Cardiac muscle cell (in vitro differentiated cells and primary cell): Measurements from ENCODE around the gene ZNRF3. TPM values are rescaled to one million over a fixed set of nuclear protein-coding genes. Genes with fewer than 3 reads are reported as not detected.

ENCODE experiments used
- DNase-seq, 2 donors: peaks; one replicate each; pipeline versions ENCODE4 v3.0.0 to v3.0.0-alpha.2; 2010 to 2017; ENCODE audit warnings: low read depth in 1 of 2, low spot score in 1 of 2
- H3K27ac ChIP-seq: fragments of 200-600 bp; sonication (generic); 2 replicates; pipeline ENCODE4 v1.5.1; 2016
- H3K27me3 ChIP-seq: fragments of 200-600 bp; sonication (generic); 2 replicates; pipeline ENCODE4 v1.6.0; 2016; ENCODE audit warnings: control low read depth
- H3K36me3 ChIP-seq: fragments of 200-600 bp; sonication (generic); 2 replicates; pipeline ENCODE4 v1.5.1; 2016; ENCODE audit warnings: control low read depth
- H3K4me1 ChIP-seq: fragments of 200-600 bp; sonication (generic); 2 replicates; pipeline ENCODE4 v1.8.1; 2017; ENCODE audit warnings: low read depth, mild to moderate bottlenecking, mixed run types
- H3K4me3 ChIP-seq: fragments of 200-600 bp; sonication (generic); 2 replicates; pipeline ENCODE4 v1.5.1; 2016; ENCODE audit warnings: mild to moderate bottlenecking
- H3K9me3 ChIP-seq: fragments of 200-600 bp; sonication (generic); 2 replicates; pipeline ENCODE4 v1.5.1; 2017; ENCODE audit warnings: low read depth, mild to moderate bottlenecking, control low read depth
- polyA plus RNA-seq: library from polyadenylated mRNA; unstranded; fragments of >200 nt; fragmentation: Nextera tagmentation; extraction: Ambion mirVana; gene quantifications from 2 replicates; pipeline ENCODE4 v1.2.1, GENCODE V29; 2016
- total RNA-seq: library from RNA; depleted of rRNA; stranded (reverse); fragments of >200 nt; gene quantifications from 2 replicates; pipeline ENCODE4 v1.2.3, GENCODE V29; 2016
- TF ChIP-seq, protein P1 (sequence below): IDR thresholded peaks from 2 replicates; pipeline ENCODE4 v1.5.1; 2012; ENCODE audit warnings: low read depth, mild to moderate bottlenecking, low read length

Gene ZNRF3
- total and polyA plus RNA-seq, 2 experiments from 2014 or later = 23.8 to 40.4 TPM

DNA sequence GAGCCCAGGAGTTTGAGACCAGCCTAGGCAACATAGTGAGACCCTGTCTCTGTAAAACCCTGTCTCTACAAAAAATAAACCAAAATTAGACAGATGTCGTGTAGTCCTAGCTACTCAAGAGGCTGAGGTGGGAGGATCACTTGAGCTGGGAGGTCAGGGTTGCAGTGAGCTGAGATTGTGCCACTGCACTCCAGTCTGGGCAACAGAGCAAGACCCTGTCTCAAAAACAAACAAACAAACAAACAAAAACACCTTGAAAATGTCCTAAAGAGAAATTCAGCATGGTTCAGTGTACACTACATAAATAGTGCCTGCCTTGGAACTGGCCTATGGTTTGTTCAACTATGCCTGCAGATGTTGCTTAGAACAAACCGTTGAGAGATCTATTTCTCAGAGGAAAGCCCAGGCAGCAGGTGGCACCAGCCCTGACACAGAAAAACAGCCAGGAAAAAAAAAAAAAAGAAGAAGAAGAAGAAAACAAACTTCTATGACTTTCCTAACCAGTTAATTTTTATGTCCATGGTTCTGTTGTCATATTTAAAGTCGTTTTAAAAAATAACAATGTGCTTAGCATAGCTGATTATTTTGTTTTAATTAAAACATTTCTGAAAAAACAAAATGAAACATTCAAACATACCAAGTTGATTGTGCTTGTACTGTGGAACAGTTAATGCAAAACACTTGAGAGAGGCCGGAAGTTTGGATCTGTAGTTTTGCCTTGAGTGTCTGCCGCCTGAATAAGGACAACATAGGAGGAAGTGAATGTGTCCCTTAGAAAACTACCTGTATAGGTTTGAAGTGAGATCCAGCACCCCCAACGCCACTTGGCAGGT, 194.9 kb downstream of the ZNRF3 start:
- TF ChIP-seq, protein P1, sequence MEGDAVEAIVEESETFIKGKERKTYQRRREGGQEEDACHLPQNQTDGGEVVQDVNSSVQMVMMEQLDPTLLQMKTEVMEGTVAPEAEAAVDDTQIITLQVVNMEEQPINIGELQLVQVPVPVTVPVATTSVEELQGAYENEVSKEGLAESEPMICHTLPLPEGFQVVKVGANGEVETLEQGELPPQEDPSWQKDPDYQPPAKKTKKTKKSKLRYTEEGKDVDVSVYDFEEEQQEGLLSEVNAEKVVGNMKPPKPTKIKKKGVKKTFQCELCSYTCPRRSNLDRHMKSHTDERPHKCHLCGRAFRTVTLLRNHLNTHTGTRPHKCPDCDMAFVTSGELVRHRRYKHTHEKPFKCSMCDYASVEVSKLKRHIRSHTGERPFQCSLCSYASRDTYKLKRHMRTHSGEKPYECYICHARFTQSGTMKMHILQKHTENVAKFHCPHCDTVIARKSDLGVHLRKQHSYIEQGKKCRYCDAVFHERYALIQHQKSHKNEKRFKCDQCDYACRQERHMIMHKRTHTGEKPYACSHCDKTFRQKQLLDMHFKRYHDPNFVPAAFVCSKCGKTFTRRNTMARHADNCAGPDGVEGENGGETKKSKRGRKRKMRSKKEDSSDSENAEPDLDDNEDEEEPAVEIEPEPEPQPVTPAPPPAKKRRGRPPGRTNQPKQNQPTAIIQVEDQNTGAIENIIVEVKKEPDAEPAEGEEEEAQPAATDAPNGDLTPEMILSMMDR = no peak

DNA sequence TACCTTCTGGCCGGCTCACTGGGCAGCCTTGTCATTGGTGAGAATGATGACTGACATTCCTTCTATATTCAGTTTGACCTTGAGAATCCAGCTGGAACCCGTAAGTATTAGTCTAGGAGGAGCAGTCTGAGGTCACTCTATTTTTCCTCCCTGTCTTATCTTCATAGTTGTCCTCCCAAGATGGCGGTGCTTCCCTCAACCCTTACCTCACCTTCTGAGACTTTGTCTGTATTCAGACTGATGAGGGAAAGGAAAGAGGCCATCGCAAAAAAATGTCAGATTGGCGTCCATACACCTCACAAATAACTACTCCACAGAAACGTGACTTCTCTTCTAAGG, 195.5 kb downstream of the ZNRF3 start:
- TF ChIP-seq, protein P1 = no peak
- H3K36me3 ChIP-seq = no peaks in the 10 kb centered on the region
- H3K9me3 ChIP-seq = no peaks in the 10 kb centered on the region
- no peak for DNase-seq
- peaks cover 15% of the 10 kb centered on the region for H3K4me1 ChIP-seq
- H3K27ac ChIP-seq = peak overlapping the region; percentile 12
- no peaks in the 10 kb centered on the region for H3K27me3 ChIP-seq
- H3K4me3 ChIP-seq = no peak overlapping the region

More for the DNA sequence above, 194.9 kb downstream of the ZNRF3 start:
- Histone ChIP-seq H3K27me3 (peaks cover 2% of the 10 kb centered on the region), H3K27ac (peak overlapping the region; percentile 12), H3K9me3 (no peaks in the 10 kb centered on the region), H3K4me1 (peaks cover 15% of the 10 kb centered on the region), H3K36me3 (no peaks in the 10 kb centered on the region), H3K4me3 (no peak overlapping the region)
- DNase-seq = no peak

DNA sequence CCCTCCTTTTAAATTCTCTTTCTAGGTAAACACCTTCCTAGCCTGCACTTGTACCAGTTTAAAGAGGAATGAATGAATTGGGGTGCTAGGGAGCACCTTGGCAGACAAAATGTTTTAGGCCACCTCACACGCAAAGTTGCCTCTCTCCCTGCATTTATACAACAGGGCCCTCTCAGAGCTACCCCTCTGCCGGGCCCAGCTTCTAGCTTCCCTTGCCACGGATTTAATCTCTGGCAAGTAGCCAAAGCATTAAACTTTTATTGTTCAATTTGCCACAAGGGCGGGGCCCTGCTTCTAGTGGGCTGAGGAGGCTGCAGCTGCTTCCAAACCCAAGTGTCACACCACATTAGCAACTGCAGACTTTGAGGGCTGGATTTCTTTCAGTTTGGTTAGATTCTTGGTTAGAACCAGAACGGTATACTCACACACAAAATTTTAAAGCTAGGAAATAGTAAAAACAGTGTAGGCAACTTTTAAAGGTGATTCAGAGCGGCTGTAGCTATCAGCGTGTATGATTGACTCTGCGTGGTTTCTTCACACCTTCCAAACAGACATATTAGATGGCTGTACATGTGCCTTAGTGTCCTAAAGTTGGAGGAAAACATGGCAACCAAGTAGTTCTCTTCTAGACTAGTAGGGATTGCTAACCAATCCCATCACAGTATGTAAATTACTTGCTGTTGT, 196.0 kb downstream of the ZNRF3 start:
- no peaks in the 10 kb centered on the region for H3K36me3 ChIP-seq
- no peak overlapping the region for H3K4me3 ChIP-seq
- no peak for DNase-seq
- TF ChIP-seq, protein P1 = no peak
- no peak overlapping the region for H3K27ac ChIP-seq
- no peaks in the 10 kb centered on the region for H3K9me3 ChIP-seq
- H3K27me3 ChIP-seq = no peaks in the 10 kb centered on the region
- peaks cover 18% of the 10 kb centered on the region for H3K4me1 ChIP-seq

DNA sequence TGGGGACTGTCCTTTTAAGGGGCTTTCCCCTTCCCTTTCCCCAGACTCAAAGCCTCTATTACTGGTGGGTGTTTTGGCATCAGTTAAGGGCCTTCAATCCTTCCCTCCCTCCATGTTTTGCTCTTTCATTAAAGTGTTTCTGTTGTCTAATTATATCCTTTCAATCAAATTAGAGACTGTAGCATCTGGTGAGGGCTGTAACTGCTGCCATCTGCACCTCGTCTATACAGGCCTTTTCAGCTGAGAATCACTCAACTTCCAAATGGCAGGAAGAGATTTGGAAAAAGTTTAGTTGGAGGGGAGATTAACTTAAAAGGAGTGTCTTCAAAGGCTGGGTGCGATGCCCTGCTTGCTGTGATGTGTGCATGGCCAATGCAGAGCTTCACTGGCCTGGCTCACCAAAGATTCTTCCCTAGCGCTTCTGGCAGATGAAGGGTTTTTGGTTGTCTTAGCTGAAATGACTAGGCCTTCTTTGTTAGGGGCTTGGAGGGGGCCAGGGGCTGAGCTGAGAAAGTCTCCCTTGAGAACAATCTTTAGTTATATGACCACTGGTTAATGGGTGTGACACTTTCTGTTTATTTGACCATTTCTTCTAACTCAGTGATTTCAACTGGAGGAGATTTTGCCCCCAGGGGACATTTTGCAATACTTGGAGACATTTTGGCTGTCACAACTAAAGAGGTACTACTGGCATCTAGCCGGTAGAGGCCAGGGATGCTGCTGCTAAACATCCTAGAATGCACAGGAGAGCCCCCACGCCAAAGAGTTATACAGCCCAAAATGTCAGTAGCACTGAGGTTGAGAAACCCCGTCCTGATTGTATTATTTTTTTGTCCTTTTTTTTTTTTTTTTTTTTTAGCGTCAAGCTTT, 197.0 kb downstream of the ZNRF3 start:
- no peak overlapping the region for H3K4me3 ChIP-seq
- no peak overlapping the region for H3K27ac ChIP-seq
- TF ChIP-seq, protein P1 = no peak
- DNase-seq = peak in 1 of 2 donors; percentile 39
- no peaks in the 10 kb centered on the region for H3K36me3 ChIP-seq
- H3K27me3 ChIP-seq = no peaks in the 10 kb centered on the region
- H3K4me1 ChIP-seq = peaks cover 17% of the 10 kb centered on the region
- no peaks in the 10 kb centered on the region for H3K9me3 ChIP-seq

DNA sequence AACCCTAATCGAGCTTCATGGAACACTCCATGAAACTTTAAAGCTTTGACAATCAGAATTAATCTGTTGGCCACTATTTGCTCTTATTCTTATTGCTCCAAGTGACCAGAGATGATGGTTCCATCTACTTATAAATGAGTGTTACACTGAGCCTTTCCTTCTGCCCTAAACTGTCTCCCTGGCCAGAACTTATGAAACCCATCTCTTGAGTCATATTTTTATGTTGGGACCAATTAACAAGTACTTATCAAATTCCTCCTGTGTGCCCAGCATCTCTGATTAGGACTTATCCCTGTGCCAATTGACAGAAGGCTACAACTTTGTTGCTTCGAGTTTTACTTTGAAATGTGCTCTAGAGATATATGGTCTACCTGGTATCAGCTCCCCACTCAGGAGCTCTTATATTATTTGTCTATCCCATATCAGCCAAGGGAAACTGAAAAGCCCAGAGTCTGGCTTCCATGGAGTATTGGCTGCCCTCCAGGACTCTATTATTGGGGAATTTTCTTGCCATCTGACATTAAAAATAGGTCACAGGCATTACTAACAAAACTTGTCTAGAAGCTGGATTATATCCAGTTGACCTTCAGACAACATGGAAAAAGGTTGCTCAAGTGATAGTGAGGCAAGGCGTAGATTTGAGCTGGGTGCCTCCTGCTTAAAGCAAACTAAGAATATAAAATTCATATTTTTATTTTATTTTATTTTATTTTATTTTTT, 198.3 kb downstream of the ZNRF3 start:
- no peaks in the 10 kb centered on the region for H3K36me3 ChIP-seq
- TF ChIP-seq, protein P1 = no peak
- H3K4me1 ChIP-seq = peaks cover 17% of the 10 kb centered on the region
- no peak overlapping the region for H3K27ac ChIP-seq
- no peaks in the 10 kb centered on the region for H3K27me3 ChIP-seq
- peak in 1 of 2 donors; percentile 44 for DNase-seq
- no peaks in the 10 kb centered on the region for H3K9me3 ChIP-seq
- H3K4me3 ChIP-seq = no peak overlapping the region
